ENCODE data around the gene ERBIN.
"Not testable (repeated sequence)": the region's sequence is repeated elsewhere in the genome, so short reads cannot be mapped to it uniquely, and the experiment has no call there.

ERBIN gene

GRCh38 chr5:65926276-65926783, at the start of gene ERBIN:
Gene ERBIN (plus strand): TSS chr5:65926575. CDS start chr5:65992719, 66,144 bp downstream.
- DNase-seq (ENCODE audit: low read depth) = peak; percentile 59

- no peak for DNase-seq (ENCODE audit: low read depth)
Observed at GRCh38 chr5:65876970-65877369, 49.4 kb upstream of the ERBIN start.

- DNase-seq (ENCODE audit: low read depth) = not testable (repeated sequence)
Observed at GRCh38 chr5:65879668-65880256, 46.6 kb upstream of the ERBIN start.

- DNase-seq (ENCODE audit: low read depth) = no peak
Observed at GRCh38 chr5:65880496-65881072, 45.8 kb upstream of the ERBIN start.

GRCh38 chr5:65882278-65882677, 44.1 kb upstream of the ERBIN start:
- no peak for DNase-seq (ENCODE audit: low read depth)

- no peak for DNase-seq (ENCODE audit: low read depth)
Observed at GRCh38 chr5:65883461-65883860, 42.9 kb upstream of the ERBIN start.

- no peak for DNase-seq (ENCODE audit: low read depth)
Observed at GRCh38 chr5:65886387-65886786, 40.0 kb upstream of the ERBIN start.

GRCh38 chr5:65892024-65892423, 34.4 kb upstream of the ERBIN start:
- not testable (repeated sequence) for DNase-seq (ENCODE audit: low read depth)

- no peak for DNase-seq (ENCODE audit: low read depth)
Observed at GRCh38 chr5:65892801-65893200, 33.6 kb upstream of the ERBIN start.

GRCh38 chr5:65893749-65894430, 32.5 kb upstream of the ERBIN start:
- no peak for DNase-seq (ENCODE audit: low read depth)

- DNase-seq (ENCODE audit: low read depth) = no peak
Observed at GRCh38 chr5:65895891-65896290, 30.5 kb upstream of the ERBIN start.

- DNase-seq (ENCODE audit: low read depth) = no peak
Observed at GRCh38 chr5:65900746-65901145, 25.6 kb upstream of the ERBIN start.

- DNase-seq (ENCODE audit: low read depth) = no peak
Observed at GRCh38 chr5:65902104-65902503, 24.3 kb upstream of the ERBIN start.

- no peak for DNase-seq (ENCODE audit: low read depth)
Observed at GRCh38 chr5:65903581-65903980, 22.8 kb upstream of the ERBIN start.

GRCh38 chr5:65906256-65906655, 20.1 kb upstream of the ERBIN start:
- DNase-seq (ENCODE audit: low read depth) = no peak

GRCh38 chr5:65907135-65907534, 19.2 kb upstream of the ERBIN start:
- no peak for DNase-seq (ENCODE audit: low read depth)

GRCh38 chr5:65910711-65911110, 15.7 kb upstream of the ERBIN start:
- no peak for DNase-seq (ENCODE audit: low read depth)

- no peak for DNase-seq (ENCODE audit: low read depth)
Observed at GRCh38 chr5:65912311-65912710, 14.1 kb upstream of the ERBIN start.

GRCh38 chr5:65913519-65913918, 12.9 kb upstream of the ERBIN start:
- no peak for DNase-seq (ENCODE audit: low read depth)

- no peak for DNase-seq (ENCODE audit: low read depth)
Observed at GRCh38 chr5:65914641-65915196, 11.7 kb upstream of the ERBIN start.

- DNase-seq (ENCODE audit: low read depth) = not testable (repeated sequence)
Observed at GRCh38 chr5:65915661-65916060, 10.7 kb upstream of the ERBIN start.

GRCh38 chr5:65916066-65916465, 10.3 kb upstream of the ERBIN start:
- DNase-seq (ENCODE audit: low read depth) = no peak

- DNase-seq (ENCODE audit: low read depth) = no peak
Observed at GRCh38 chr5:65916636-65917035, 9.7 kb upstream of the ERBIN start.

Data from activated T-helper 1 cell treated with Interleukin-2 at 50 U/mL for 16 hours (primary cell).